HG03097 (cell line): ENCODE data around the gene SRRM3.
"Not testable (repeated sequence)": the region's sequence is repeated elsewhere in the genome, so short reads cannot be mapped to it uniquely, and the experiment has no call there.

Experiments
- ATAC-seq: cut with Tn5 transposase; IDR thresholded peaks from one replicate; pipeline ENCODE4 v1.9.1; 2021; ENCODE audit not compliant: unreplicated experiment, low FRiP score

SRRM3 gene

DNA sequence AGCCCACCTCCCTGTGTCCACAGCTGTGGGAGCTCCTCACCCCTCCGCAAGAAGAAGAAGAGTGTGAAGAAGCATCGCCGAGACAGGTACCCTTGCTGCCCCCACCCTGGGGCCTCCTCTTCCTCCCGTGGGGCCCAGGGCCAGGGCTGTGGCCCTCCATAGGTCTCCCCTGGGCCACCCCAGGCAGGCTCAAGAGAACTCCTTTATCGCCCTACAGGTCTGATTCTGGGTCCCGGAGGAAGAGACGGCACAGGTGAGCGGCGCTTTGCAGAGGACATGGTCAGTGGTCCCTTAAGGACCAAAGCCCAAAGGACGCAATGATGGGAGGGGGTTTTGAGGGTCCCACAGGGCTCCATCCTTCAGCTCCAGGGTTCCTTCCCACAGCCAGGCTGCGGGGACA is 59.6 kb downstream of the SRRM3 start:
- no peak for ATAC-seq

DNA sequence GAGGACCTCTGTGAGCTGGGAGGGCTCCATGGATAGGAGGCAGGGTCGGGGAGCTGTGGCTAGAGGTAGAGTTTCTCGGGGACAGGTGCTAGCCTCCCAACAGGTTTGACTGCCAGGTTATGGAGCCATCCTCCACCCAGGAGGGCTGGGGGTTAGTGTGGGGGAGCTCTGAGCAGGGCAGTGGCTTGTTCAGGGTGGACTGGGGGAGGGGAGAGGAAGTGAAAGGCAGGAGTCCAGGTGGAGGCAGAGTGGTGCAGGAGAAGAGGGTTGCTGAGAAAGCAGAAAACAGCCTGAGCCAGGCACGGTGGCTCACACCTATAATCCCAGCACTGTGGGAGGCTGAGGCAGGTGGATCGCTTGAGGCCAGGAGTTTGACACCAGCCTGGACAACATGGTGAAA is 60.2 kb downstream of the SRRM3 start:
- ATAC-seq: no peak

GRCh38 chr7:76262683-76263402 is 61.1 kb downstream of the SRRM3 start:
- no peak for ATAC-seq

DNA sequence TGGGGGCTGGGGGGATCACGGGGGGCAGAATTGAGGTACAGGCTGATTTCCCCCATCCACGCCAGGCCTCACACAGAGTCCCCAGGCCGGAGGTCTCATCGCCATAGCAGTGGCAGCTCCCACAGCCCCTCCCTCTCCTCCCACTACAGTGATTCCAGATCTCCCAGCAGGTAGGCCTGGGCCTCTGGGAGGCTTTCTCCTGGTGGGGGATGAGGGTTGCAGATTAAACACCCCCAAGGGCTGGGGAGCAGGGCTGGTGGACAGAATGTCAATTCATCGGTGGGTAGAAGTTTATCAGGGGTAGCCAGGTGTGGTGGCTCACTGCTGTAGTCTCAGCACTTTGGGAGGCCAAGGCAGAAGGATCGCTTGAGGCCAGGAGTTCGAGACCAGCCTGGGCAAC is 63.6 kb downstream of the SRRM3 start:
- ATAC-seq: no peak

DNA sequence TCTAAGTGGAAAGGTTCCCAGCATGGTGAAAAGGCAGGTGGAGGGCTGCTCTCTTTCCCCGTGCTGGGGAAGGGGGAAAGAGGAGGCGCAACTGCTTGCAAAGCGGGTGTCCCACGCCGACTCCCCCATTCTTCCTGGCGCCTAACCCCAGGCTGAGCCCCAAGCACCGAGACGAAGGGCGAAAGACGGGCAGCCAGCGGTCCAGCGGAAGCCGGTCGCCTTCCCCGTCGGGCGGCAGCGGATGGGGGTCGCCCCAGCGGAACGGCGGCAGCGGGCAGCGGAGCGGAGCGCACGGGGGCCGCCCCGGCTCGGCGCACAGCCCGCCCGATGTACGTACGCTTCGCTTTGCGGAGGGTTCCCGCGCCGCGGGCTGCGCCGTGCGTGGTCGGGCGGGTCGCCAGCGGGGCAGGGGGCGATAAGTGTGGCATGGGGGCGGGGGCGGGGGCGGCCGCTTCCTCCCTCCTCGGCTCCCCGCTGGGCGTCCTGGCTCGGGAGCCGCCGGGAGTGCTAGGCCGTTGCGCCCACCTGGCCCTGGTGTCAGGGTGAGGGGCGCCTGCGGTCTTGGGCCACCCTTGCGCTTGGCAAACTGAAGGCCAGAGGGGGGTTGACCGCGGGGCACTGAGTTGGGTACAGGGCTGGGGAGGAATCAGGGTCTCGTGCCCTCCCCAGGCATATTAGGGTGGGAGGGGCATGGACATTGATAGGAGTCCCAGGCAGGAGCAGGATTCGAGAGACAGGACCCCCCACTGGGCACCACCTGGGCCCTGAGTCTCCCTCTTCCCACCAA is 65.6 kb downstream of the SRRM3 start:
- no peak for ATAC-seq

- ATAC-seq: no peak
Measured at GRCh38 chr7:76267894-76268183, 66.1 kb downstream of the SRRM3 start.

DNA sequence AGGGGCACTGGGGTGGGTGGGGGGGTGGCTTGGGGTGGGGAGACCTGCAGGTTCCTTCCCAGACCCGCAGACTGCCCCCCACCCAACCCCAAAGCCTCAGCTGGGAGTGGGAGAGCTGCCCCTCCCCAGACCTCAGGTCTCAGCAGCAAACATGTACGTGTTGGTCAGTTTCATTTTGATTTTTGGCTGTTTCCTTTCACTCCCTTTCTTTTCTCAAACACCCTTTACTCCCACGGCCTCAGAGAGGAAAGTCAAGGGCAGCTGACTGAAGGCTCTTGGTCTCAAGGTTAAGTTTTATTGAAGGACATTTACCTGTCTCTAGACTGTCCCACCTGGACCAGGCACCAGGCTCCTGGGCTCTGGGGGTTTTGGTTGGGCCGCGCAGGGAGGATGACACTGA is 66.7 kb downstream of the SRRM3 start:
- ATAC-seq: no peak

DNA sequence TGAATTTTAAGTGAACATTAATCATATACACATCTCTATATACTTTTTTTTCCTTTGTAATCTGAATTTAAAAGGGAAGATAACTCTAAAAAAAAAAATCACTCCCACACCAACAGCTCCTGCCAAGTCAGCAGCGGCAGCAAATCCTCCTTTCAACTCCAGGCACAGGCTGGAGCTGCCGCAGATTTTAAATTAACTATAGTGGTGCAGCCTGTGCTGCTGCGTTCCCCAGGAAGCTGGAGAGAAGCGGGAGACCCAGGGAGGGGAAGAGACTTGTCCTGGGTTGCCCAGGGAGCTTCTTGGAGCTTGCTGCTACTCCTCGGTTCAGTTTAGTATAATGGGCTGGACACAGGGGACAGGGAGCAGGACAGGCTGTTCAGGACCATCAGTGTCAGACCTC is 68.2 kb downstream of the SRRM3 start:
- no peak for ATAC-seq

GRCh38 chr7:76271384-76271783 is 69.7 kb downstream of the SRRM3 start:
- ATAC-seq: not testable (repeated sequence)

DNA sequence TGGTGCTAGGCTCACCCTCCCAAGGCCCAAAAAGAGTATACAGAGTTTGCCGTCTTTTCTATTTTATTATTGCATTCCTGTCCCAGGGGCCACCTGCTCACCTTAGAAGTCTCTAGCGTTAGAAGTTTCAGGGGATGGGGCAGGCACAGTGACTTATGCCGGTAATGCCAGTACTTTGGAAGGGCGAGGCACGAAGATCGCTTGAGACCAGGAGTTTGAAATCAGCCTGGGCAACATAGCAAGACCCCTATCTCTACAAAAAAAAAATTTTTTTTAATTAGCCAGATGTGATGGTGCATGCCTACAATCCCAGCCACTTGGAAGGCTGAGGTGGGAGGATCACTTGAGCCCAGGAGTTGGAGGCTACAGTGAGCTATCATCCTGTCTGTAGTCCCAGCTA is 70.4 kb downstream of the SRRM3 start:
- no peak for ATAC-seq

GRCh38 chr7:76272851-76273497 is 71.3 kb downstream of the SRRM3 start:
- no peak for ATAC-seq

DNA sequence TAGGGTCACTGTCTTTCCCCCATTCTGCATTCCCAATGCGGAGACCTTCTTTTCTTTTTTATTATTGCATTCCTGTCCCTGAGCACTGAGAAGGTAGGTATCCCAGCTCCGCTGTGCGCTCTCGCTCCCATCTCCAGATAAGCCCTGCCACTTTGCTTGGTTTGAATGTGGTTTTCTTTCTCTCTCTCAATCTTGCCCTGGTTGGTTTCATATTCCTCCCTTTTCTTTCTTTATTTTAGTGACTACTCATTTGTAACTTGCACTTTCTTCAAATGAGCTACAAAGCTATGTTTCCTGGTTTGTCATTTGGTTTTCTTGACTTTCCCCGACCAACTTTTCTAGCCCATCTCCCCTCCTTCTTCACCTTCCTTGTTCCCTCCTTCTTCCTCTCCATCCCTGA is 71.8 kb downstream of the SRRM3 start:
- no peak for ATAC-seq

- no peak for ATAC-seq
Measured at GRCh38 chr7:76278540-76278939, 76.8 kb downstream of the SRRM3 start.

GRCh38 chr7:76280408-76280807 is 78.7 kb downstream of the SRRM3 start:
- no peak for ATAC-seq

GRCh38 chr7:76281006-76281705 is 79.5 kb downstream of the SRRM3 start:
- ATAC-seq: no peak

- ATAC-seq: no peak
Measured at GRCh38 chr7:76281706-76282343, 80.1 kb downstream of the SRRM3 start.

GRCh38 chr7:76282344-76283253 is 80.9 kb downstream of the SRRM3 start:
- ATAC-seq: no peak

- no peak for ATAC-seq
Measured at GRCh38 chr7:76283254-76284159, 81.8 kb downstream of the SRRM3 start.
